GM21737 (cell line): Measurements from ENCODE around the gene MUC12.
"Not testable (repeated sequence)": the region's sequence is repeated elsewhere in the genome, so short reads cannot be mapped to it uniquely, and the experiment has no call there.

Experiments
- ATAC-seq: cut with Tn5 transposase; IDR thresholded peaks from one replicate; pipeline ENCODE4 v1.9.1; 2021; ENCODE audit warnings: mild to moderate bottlenecking, moderate library complexity; ENCODE audit not compliant: unreplicated experiment

Gene MUC12

GRCh38 chr7:100969066-100969615 lies at the start of gene MUC12:
Gene MUC12 (plus strand): TSS chr7:100969565. CDS start chr7:100969623, 58 bp downstream.
- ATAC-seq, result no peak

GRCh38 chr7:100919779-100920437 lies 49.5 kb upstream of the MUC12 start:
- ATAC-seq, result not testable (repeated sequence)

GRCh38 chr7:100921039-100921438 lies 48.3 kb upstream of the MUC12 start:
- no peak for ATAC-seq

- not testable (repeated sequence) for ATAC-seq
Observed at GRCh38 chr7:100923616-100924015, 45.7 kb upstream of the MUC12 start.

- no peak for ATAC-seq
Observed at GRCh38 chr7:100929808-100930174, 39.6 kb upstream of the MUC12 start.

- no peak for ATAC-seq
Observed at GRCh38 chr7:100933734-100934133, 35.6 kb upstream of the MUC12 start.

GRCh38 chr7:100935381-100935780 lies 34.0 kb upstream of the MUC12 start:
- ATAC-seq, result not testable (repeated sequence)

- ATAC-seq, result not testable (repeated sequence)
Observed at GRCh38 chr7:100936167-100936566, 33.2 kb upstream of the MUC12 start.

GRCh38 chr7:100942045-100942774 lies 27.2 kb upstream of the MUC12 start:
- no peak for ATAC-seq

GRCh38 chr7:100943693-100944092 lies 25.7 kb upstream of the MUC12 start:
- no peak for ATAC-seq

GRCh38 chr7:100944138-100944537 lies 25.2 kb upstream of the MUC12 start:
- ATAC-seq, result no peak

- no peak for ATAC-seq
Observed at GRCh38 chr7:100946111-100946510, 23.3 kb upstream of the MUC12 start.

GRCh38 chr7:100946766-100947365 lies 22.5 kb upstream of the MUC12 start:
- ATAC-seq, result no peak

- no peak for ATAC-seq
Observed at GRCh38 chr7:100947792-100948191, 21.6 kb upstream of the MUC12 start.

- no peak for ATAC-seq
Observed at GRCh38 chr7:100949227-100949932, 20.0 kb upstream of the MUC12 start, which contains the start of gene MUC3A. Gene MUC3A (plus strand): TSS chr7:100949534. CDS start chr7:100949625, 91 bp downstream.

- ATAC-seq, result no peak
Observed at GRCh38 chr7:100949933-100950443, 19.4 kb upstream of the MUC12 start.

GRCh38 chr7:100951172-100951571 lies 18.2 kb upstream of the MUC12 start:
- ATAC-seq, result no peak

- no peak for ATAC-seq
Observed at GRCh38 chr7:100951888-100952560, 17.3 kb upstream of the MUC12 start.

- no peak for ATAC-seq
Observed at GRCh38 chr7:100952641-100953040, 16.7 kb upstream of the MUC12 start.

- ATAC-seq, result no peak
Observed at GRCh38 chr7:100957832-100958421, 11.4 kb upstream of the MUC12 start.
